Measurements from ENCODE around the gene DPH7.
"Not testable (repeated sequence)": the region's sequence is repeated elsewhere in the genome, so short reads cannot be mapped to it uniquely, and the experiment has no call there.

DNA sequence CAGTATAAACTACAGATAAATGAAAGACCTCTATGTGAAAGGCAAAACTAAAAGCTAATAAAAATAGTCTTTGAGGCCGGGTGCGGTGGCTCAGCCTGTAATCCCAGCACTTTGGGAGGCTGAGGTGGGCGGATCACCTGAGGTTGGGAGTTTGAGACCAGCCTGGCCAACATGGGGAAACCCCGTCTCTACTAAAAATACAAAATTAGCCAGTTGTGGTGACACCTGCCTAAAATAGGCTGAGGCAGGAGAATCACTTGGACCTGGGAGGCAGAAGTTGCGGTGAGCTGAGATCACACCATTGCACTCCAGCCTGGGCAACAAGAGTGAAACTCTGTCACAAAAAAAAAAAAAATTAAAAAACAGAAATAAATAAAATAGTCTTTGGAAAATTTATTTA, 65.6 kb downstream of the DPH7 start:
- TF ChIP-seq, protein P1, sequence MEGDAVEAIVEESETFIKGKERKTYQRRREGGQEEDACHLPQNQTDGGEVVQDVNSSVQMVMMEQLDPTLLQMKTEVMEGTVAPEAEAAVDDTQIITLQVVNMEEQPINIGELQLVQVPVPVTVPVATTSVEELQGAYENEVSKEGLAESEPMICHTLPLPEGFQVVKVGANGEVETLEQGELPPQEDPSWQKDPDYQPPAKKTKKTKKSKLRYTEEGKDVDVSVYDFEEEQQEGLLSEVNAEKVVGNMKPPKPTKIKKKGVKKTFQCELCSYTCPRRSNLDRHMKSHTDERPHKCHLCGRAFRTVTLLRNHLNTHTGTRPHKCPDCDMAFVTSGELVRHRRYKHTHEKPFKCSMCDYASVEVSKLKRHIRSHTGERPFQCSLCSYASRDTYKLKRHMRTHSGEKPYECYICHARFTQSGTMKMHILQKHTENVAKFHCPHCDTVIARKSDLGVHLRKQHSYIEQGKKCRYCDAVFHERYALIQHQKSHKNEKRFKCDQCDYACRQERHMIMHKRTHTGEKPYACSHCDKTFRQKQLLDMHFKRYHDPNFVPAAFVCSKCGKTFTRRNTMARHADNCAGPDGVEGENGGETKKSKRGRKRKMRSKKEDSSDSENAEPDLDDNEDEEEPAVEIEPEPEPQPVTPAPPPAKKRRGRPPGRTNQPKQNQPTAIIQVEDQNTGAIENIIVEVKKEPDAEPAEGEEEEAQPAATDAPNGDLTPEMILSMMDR (IDR thresholded peaks at IDR 0.05), result not testable (repeated sequence)
- TF ChIP-seq POLR2AphosphoS5, TCF7L2 (IDR thresholded peaks at IDR 0.05; ENCODE audit: low read depth, low read length): not testable (repeated sequence)
- TF ChIP-seq, protein P2, sequence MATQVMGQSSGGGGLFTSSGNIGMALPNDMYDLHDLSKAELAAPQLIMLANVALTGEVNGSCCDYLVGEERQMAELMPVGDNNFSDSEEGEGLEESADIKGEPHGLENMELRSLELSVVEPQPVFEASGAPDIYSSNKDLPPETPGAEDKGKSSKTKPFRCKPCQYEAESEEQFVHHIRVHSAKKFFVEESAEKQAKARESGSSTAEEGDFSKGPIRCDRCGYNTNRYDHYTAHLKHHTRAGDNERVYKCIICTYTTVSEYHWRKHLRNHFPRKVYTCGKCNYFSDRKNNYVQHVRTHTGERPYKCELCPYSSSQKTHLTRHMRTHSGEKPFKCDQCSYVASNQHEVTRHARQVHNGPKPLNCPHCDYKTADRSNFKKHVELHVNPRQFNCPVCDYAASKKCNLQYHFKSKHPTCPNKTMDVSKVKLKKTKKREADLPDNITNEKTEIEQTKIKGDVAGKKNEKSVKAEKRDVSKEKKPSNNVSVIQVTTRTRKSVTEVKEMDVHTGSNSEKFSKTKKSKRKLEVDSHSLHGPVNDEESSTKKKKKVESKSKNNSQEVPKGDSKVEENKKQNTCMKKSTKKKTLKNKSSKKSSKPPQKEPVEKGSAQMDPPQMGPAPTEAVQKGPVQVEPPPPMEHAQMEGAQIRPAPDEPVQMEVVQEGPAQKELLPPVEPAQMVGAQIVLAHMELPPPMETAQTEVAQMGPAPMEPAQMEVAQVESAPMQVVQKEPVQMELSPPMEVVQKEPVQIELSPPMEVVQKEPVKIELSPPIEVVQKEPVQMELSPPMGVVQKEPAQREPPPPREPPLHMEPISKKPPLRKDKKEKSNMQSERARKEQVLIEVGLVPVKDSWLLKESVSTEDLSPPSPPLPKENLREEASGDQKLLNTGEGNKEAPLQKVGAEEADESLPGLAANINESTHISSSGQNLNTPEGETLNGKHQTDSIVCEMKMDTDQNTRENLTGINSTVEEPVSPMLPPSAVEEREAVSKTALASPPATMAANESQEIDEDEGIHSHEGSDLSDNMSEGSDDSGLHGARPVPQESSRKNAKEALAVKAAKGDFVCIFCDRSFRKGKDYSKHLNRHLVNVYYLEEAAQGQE (IDR thresholded peaks at IDR 0.05; ENCODE audit: insufficient read depth in 1 of 2, low read depth in 2 of 2, low read length in 1 of 2), result not testable (repeated sequence)
